ENCODE data around the gene YAP1. TPM values are rescaled to one million over a fixed set of nuclear protein-coding genes. Genes with fewer than 3 reads are reported as not detected.
"Not testable (repeated sequence)": the region's sequence is repeated elsewhere in the genome, so short reads cannot be mapped to it uniquely, and the experiment has no call there.

Gene YAP1
- total RNA-seq, 2 experiments from 2014 or later, result 1.1 to 1.5 TPM

- no peak overlapping the region for H3K4me3 Mint-ChIP-seq
- peaks cover 8% of the 10 kb centered on the region for H3K27me3 Mint-ChIP-seq (ENCODE audit: low read depth)
- H3K9me3 Mint-ChIP-seq, result no peaks in the 10 kb centered on the region
- intact Hi-C loops (cut with micrococcal nuclease), result no loop called here
- CTCF ChIA-PET, result no interaction called here
- no peak for DNase-seq
- H3K27ac Mint-ChIP-seq, result no peak overlapping the region
- H3K36me3 Mint-ChIP-seq (ENCODE audit: low read depth), result no peaks in the 10 kb centered on the region
- H3K4me1 Mint-ChIP-seq (ENCODE audit: low read depth), result peaks cover 2% of the 10 kb centered on the region
Measured at GRCh38 chr11:102241026-102241425, 130.8 kb downstream of the YAP1 start.

GRCh38 chr11:102243399-102243884 is 133.2 kb downstream of the YAP1 start:
- no peak for DNase-seq
- intact Hi-C loops (cut with micrococcal nuclease), result no loop called here
- H3K9me3 Mint-ChIP-seq, result no peaks in the 10 kb centered on the region
- no peak overlapping the region for H3K4me3 Mint-ChIP-seq
- no peaks in the 10 kb centered on the region for H3K36me3 Mint-ChIP-seq (ENCODE audit: low read depth)
- H3K4me1 Mint-ChIP-seq (ENCODE audit: low read depth), result peaks cover 2% of the 10 kb centered on the region
- CTCF ChIA-PET, result no interaction called here
- no peak overlapping the region for H3K27ac Mint-ChIP-seq
- H3K27me3 Mint-ChIP-seq (ENCODE audit: low read depth), result no peaks in the 10 kb centered on the region

DNA sequence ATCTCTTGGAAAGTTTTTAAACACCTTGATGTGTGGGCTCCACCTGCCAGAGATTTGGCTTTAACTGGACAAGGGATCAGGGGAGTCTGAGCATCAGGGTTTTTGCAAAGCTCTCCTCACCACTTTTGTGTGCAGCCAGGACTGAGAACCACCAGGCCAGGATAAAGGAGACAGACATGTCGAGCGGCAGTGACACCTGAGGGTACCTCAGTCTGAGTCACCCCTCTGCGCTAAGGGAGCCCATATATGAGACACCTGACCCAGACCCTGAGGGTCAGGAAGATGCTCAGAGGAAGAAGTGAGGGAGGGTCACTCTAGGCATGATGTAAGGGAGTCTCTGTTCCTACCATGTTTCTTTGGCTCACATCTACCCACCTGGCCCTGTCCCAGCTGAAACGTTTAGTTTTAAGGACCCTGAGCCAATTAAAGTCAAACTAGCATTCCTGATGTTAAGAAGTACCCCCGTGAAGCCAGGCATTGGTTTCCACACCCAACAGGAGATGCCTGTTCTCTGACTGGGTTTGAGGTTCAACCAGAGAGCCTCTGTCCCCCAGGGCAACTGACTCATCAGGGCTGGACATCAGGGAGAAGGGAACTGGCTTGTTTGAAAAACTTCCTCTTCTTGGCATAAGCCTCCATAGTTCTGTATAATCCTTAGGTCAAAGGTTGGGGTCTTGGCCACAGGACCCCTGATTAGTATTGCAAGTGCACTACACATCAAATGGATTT is 134.6 kb downstream of the YAP1 start:
- peaks cover 2% of the 10 kb centered on the region for H3K4me1 Mint-ChIP-seq (ENCODE audit: low read depth)
- H3K27me3 Mint-ChIP-seq (ENCODE audit: low read depth), result no peaks in the 10 kb centered on the region
- intact Hi-C loops (cut with micrococcal nuclease), result no loop called here
- no peak for DNase-seq
- no peaks in the 10 kb centered on the region for H3K36me3 Mint-ChIP-seq (ENCODE audit: low read depth)
- CTCF ChIA-PET, result interaction anchor here (1.1 kb wide), 1 partner anchor 24 kb away, joined by 3 read pairs; no protein-coding TSS in a partner anchor
- no peak overlapping the region for H3K27ac Mint-ChIP-seq
- no peaks in the 10 kb centered on the region for H3K9me3 Mint-ChIP-seq
- no peak overlapping the region for H3K4me3 Mint-ChIP-seq

DNA sequence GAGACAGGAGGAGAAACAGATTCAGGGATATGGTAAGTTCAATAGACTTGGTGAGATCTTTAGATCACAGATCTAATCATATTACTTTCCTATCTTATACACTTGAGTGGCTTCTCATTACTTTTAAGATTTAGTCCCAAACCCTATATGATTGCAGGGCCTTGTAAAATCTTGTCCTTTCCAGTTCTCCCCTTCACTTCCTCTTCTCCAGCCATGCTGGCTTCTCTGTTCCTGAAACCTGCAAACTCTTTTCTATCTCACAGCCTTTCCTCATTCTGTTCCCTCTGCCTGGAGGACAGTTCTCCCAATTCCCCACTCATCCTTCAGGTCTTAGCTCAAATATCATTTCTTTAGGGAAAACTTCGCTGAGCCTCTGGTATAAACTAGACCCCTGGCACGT is 141.2 kb downstream of the YAP1 start:
- no peaks in the 10 kb centered on the region for H3K9me3 Mint-ChIP-seq

GRCh38 chr11:102252339-102252891 is 142.2 kb downstream of the YAP1 start:
- H3K36me3 Mint-ChIP-seq (ENCODE audit: low read depth), result no peaks in the 10 kb centered on the region

More for the DNA sequence above, 141.2 kb downstream of the YAP1 start:
- no peak overlapping the region for H3K4me3 Mint-ChIP-seq
- no peaks in the 10 kb centered on the region for H3K4me1 Mint-ChIP-seq (ENCODE audit: low read depth)
- H3K36me3 Mint-ChIP-seq (ENCODE audit: low read depth), result no peaks in the 10 kb centered on the region
- DNase-seq, result no peak
- no peak overlapping the region for H3K27ac Mint-ChIP-seq
- intact Hi-C loops (cut with micrococcal nuclease), result loop anchor here (5.0 kb wide), 1 partner anchor 139 kb away; the partner anchor contains the start of gene YAP1
- CTCF ChIA-PET, result no interaction called here
- no peaks in the 10 kb centered on the region for H3K27me3 Mint-ChIP-seq (ENCODE audit: low read depth)

GRCh38 chr11:102253020-102253715 is 142.9 kb downstream of the YAP1 start:
- Mint-ChIP-seq H3K27ac (no peak overlapping the region), H3K36me3 (ENCODE audit: low read depth) (no peaks in the 10 kb centered on the region), H3K4me1 (ENCODE audit: low read depth) (no peaks in the 10 kb centered on the region), H3K9me3 (no peaks in the 10 kb centered on the region), H3K4me3 (no peak overlapping the region), H3K27me3 (ENCODE audit: low read depth) (no peaks in the 10 kb centered on the region)
- CTCF ChIA-PET, result interaction anchor here (0.6 to 1.7 kb wide), 4 partner anchors 16 to 39 kb away, joined by 3 to 6 read pairs (median 5); no protein-coding TSS in a partner anchor
- intact Hi-C loops (cut with micrococcal nuclease), result loop anchor here (5.0 kb wide), 1 partner anchor 141 kb away; the partner anchor contains the start of gene YAP1
- DNase-seq, result no peak

More at GRCh38 chr11:102252339-102252891, 142.2 kb downstream of the YAP1 start:
- Mint-ChIP-seq H3K4me3 (no peak overlapping the region), H3K27me3 (ENCODE audit: low read depth) (no peaks in the 10 kb centered on the region), H3K4me1 (ENCODE audit: low read depth) (no peaks in the 10 kb centered on the region), H3K27ac (no peak overlapping the region), H3K9me3 (no peaks in the 10 kb centered on the region)
- DNase-seq, result no peak
- intact Hi-C loops (cut with micrococcal nuclease), result loop anchor here (5.0 kb wide), 1 partner anchor 140 kb away; the partner anchor contains the start of gene YAP1
- CTCF ChIA-PET, result interaction anchor here (0.8 to 1.7 kb wide), 2 partner anchors 22 to 66 kb away, joined by 3 to 5 read pairs; no protein-coding TSS in a partner anchor

- Mint-ChIP-seq H3K9me3 (no peaks in the 10 kb centered on the region), H3K27me3 (ENCODE audit: low read depth) (no peaks in the 10 kb centered on the region), H3K36me3 (ENCODE audit: low read depth) (no peaks in the 10 kb centered on the region), H3K4me3 (no peak overlapping the region), H3K27ac (no peak overlapping the region), H3K4me1 (ENCODE audit: low read depth) (no peaks in the 10 kb centered on the region)
- CTCF ChIA-PET, result interaction anchor here (0.6 to 1.7 kb wide), 5 partner anchors 15 to 426 kb away, joined by 3 to 6 read pairs (median 5); no protein-coding TSS in a partner anchor
- no peak for DNase-seq
- intact Hi-C loops (cut with micrococcal nuclease), result loop anchor here (5.0 kb wide), 1 partner anchor 142 kb away; the partner anchor contains the start of gene YAP1
Measured at GRCh38 chr11:102254047-102254446, 143.8 kb downstream of the YAP1 start.

- Mint-ChIP-seq H3K4me1 (ENCODE audit: low read depth) (no peaks in the 10 kb centered on the region), H3K27ac (no peak overlapping the region), H3K36me3 (ENCODE audit: low read depth) (no peaks in the 10 kb centered on the region), H3K9me3 (no peaks in the 10 kb centered on the region), H3K27me3 (ENCODE audit: low read depth) (no peaks in the 10 kb centered on the region), H3K4me3 (no peak overlapping the region)
- no peak for DNase-seq
- CTCF ChIA-PET, result no interaction called here
- intact Hi-C loops (cut with micrococcal nuclease), result no loop called here
Measured at GRCh38 chr11:102256251-102256650, 146.0 kb downstream of the YAP1 start.

DNA sequence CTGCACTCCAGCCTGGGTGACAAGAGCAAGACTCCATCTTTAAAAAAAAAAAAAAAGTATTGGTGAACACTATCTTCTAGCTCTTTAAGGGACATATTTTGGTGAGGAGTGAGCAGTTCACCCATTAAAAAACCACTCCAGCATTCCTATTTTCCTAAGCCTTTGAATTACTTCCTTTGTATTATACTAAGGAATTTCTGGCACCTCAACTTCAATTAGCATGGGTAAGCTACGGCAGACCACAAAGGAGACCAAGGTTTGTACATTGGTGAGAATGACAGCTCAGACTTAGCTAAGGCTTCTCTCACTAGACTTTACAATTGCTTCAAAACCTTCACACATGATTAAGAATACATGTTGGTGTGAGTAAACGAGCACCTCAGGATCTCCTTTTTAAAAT is 150.0 kb downstream of the YAP1 start:
- CTCF ChIA-PET, result interaction anchor here (0.6 to 1.5 kb wide), 2 partner anchors 9 to 399 kb away, joined by 3 to 4 read pairs; no protein-coding TSS in a partner anchor
- H3K27ac Mint-ChIP-seq, result no peak overlapping the region
- H3K27me3 Mint-ChIP-seq (ENCODE audit: low read depth), result no peaks in the 10 kb centered on the region
- no peaks in the 10 kb centered on the region for H3K36me3 Mint-ChIP-seq (ENCODE audit: low read depth)
- no peak overlapping the region for H3K4me3 Mint-ChIP-seq
- H3K4me1 Mint-ChIP-seq (ENCODE audit: low read depth), result no peaks in the 10 kb centered on the region
- no peak for DNase-seq
- intact Hi-C loops (cut with micrococcal nuclease), result no loop called here
- no peaks in the 10 kb centered on the region for H3K9me3 Mint-ChIP-seq

DNA sequence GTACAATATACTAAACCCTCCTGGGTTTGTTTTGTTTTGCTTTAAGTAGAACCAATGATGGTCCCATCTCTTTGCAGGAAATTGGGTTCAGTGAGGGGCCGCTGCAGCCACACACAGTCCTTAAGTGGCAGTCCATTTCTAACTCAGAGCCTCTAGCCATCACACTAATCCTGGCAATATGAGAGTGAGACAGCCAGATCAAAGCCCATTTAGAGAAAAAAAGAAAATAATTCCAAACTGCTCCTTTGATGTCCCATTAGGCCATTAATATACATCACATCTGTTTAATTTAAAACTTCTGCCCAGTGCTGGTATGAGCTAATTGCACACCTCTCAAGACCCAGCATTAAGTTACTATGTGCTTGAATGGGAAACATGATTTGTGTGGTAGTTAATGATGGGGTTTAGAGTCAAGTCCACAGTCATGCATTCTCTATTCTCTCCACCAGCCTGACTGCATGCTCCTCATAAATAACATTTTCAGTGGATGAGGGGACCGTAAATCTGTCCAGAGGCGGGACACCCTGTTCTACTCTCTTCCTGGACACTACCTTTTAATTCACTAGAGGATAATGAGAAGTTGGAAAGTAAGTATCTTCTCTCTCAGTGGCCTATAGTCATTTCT is 153.2 kb downstream of the YAP1 start:
- H3K4me1 Mint-ChIP-seq (ENCODE audit: low read depth), result peaks cover 8% of the 10 kb centered on the region
- CTCF ChIA-PET, result no interaction called here
- H3K27ac Mint-ChIP-seq, result no peak overlapping the region
- no peaks in the 10 kb centered on the region for H3K9me3 Mint-ChIP-seq
- no peaks in the 10 kb centered on the region for H3K27me3 Mint-ChIP-seq (ENCODE audit: low read depth)
- no peak for DNase-seq
- no peak overlapping the region for H3K4me3 Mint-ChIP-seq
- H3K36me3 Mint-ChIP-seq (ENCODE audit: low read depth), result no peaks in the 10 kb centered on the region
- intact Hi-C loops (cut with micrococcal nuclease), result no loop called here

- H3K4me1 Mint-ChIP-seq (ENCODE audit: low read depth), result peaks cover 19% of the 10 kb centered on the region
- not testable (repeated sequence) for H3K9me3 Mint-ChIP-seq; DNase-seq; H3K27ac Mint-ChIP-seq; H3K27me3 Mint-ChIP-seq (ENCODE audit: low read depth); H3K4me3 Mint-ChIP-seq; H3K36me3 Mint-ChIP-seq (ENCODE audit: low read depth)
- CTCF ChIA-PET, result interaction anchor here (0.6 to 1.5 kb wide), 4 partner anchors 23 to 967 kb away, joined by 3 to 5 read pairs (median 4); no protein-coding TSS in a partner anchor
- intact Hi-C loops (cut with micrococcal nuclease), result loop anchor here (5.0 kb wide), 3 partner anchors 202 to 403 kb away; no protein-coding TSS in a partner anchor
Measured at GRCh38 chr11:102264704-102265103, 154.5 kb downstream of the YAP1 start.

Measured in activated naive CD4-positive, alpha-beta T cell treated with anti-CD3 and anti-CD28 coated beads for 36 hours (primary cell).